ENCODE results near the gene FOXM1.

The FOXM1 gene

GRCh38 chr12:2924019-2924418, 47.0 kb upstream of the FOXM1 start:
- H3F3A ChIP-seq (ENCODE audit: control insufficient read depth, insufficient read depth): no peaks in the 10 kb centered on the region
- H3K36me3 ChIP-seq (ENCODE audit: control insufficient read depth, low read length): peaks cover 14% of the 10 kb centered on the region
- H3K4me2 ChIP-seq (ENCODE audit: low read length): no peak overlapping the region
- no peaks in the 10 kb centered on the region for H3K9me2 ChIP-seq (replicated peaks; ENCODE audit: control insufficient read depth, low read length)
- H3K27ac ChIP-seq (ENCODE audit: low read depth, low read length): no peak overlapping the region
- TF ChIP-seq EZH2phosphoT487 (IDR thresholded peaks at IDR 0.05; ENCODE audit: borderline replicate concordance, low read length) (no peak), CTCF (IDR thresholded peaks at IDR 0.05; ENCODE audit: low read depth, low read length, poor library complexity, severe bottlenecking) (no peak)
- no peaks in the 10 kb centered on the region for H3K4me1 ChIP-seq (ENCODE audit: control insufficient read depth, low read length)
- H3K9me3 ChIP-seq (ENCODE audit: control insufficient read depth, insufficient read depth, low read length): no peaks in the 10 kb centered on the region
- no peaks in the 10 kb centered on the region for H4K20me1 ChIP-seq (ENCODE audit: control insufficient read depth, insufficient read depth, low read depth, low read length)
- H3K79me2 ChIP-seq (ENCODE audit: control insufficient read depth, low read length): no peaks in the 10 kb centered on the region
- no peaks in the 10 kb centered on the region for H3K27me3 ChIP-seq (ENCODE audit: control insufficient read depth, low read length)
- no peak overlapping the region for H3K4me3 ChIP-seq (ENCODE audit: low read length)

DNA sequence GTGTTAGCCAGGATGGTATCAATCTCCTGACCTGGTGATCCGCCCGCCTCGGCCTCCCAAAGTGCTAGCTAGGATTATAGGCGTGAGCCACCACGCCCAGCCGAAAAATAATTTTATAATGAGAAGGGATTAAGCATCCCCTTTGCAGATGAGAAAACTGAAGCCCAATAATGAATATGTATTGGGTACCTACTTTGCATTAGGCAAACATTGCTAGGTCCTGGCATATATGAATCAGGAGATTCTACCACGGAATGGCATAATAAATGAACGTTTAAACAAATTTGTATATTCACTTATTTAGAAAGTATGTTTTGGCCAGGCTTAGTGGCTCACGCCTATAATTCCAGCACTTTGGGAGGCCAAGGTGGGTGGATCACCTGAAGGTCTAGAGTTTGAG, 46.1 kb upstream of the FOXM1 start:
- H3K4me1 ChIP-seq (ENCODE audit: control insufficient read depth, low read length): no peaks in the 10 kb centered on the region
- H3K4me3 ChIP-seq (ENCODE audit: low read length): no peak overlapping the region
- H3K27ac ChIP-seq (ENCODE audit: low read depth, low read length): no peak overlapping the region
- no peaks in the 10 kb centered on the region for H3F3A ChIP-seq (ENCODE audit: control insufficient read depth, insufficient read depth)
- no peaks in the 10 kb centered on the region for H3K9me3 ChIP-seq (ENCODE audit: control insufficient read depth, insufficient read depth, low read length)
- H4K20me1 ChIP-seq (ENCODE audit: control insufficient read depth, insufficient read depth, low read depth, low read length): no peaks in the 10 kb centered on the region
- no peak for TF ChIP-seq CTCF (IDR thresholded peaks at IDR 0.05; ENCODE audit: low read depth, low read length, poor library complexity, severe bottlenecking)
- no peak for TF ChIP-seq EZH2phosphoT487 (IDR thresholded peaks at IDR 0.05; ENCODE audit: borderline replicate concordance, low read length)
- no peaks in the 10 kb centered on the region for H3K9me2 ChIP-seq (replicated peaks; ENCODE audit: control insufficient read depth, low read length)
- no peaks in the 10 kb centered on the region for H3K79me2 ChIP-seq (ENCODE audit: control insufficient read depth, low read length)
- H3K36me3 ChIP-seq (ENCODE audit: control insufficient read depth, low read length): peaks cover 14% of the 10 kb centered on the region
- H3K27me3 ChIP-seq (ENCODE audit: control insufficient read depth, low read length): no peaks in the 10 kb centered on the region
- no peak overlapping the region for H3K4me2 ChIP-seq (ENCODE audit: low read length)

- Histone ChIP-seq H4K20me1 (ENCODE audit: control insufficient read depth, insufficient read depth, low read depth, low read length) (no peaks in the 10 kb centered on the region), H3K9me3 (ENCODE audit: control insufficient read depth, insufficient read depth, low read length) (no peaks in the 10 kb centered on the region), H3K27me3 (ENCODE audit: control insufficient read depth, low read length) (no peaks in the 10 kb centered on the region), H3K4me2 (ENCODE audit: low read length) (no peak overlapping the region), H3K36me3 (ENCODE audit: control insufficient read depth, low read length) (peaks cover 14% of the 10 kb centered on the region), H3K4me1 (ENCODE audit: control insufficient read depth, low read length) (no peaks in the 10 kb centered on the region), H3F3A (ENCODE audit: control insufficient read depth, insufficient read depth) (no peaks in the 10 kb centered on the region), H3K79me2 (ENCODE audit: control insufficient read depth, low read length) (no peaks in the 10 kb centered on the region), H3K9me2 (replicated peaks; ENCODE audit: control insufficient read depth, low read length) (no peaks in the 10 kb centered on the region), H3K4me3 (ENCODE audit: low read length) (no peak overlapping the region), H3K27ac (ENCODE audit: low read depth, low read length) (no peak overlapping the region)
- TF ChIP-seq CTCF (IDR thresholded peaks at IDR 0.05; ENCODE audit: low read depth, low read length, poor library complexity, severe bottlenecking): no peak
- TF ChIP-seq EZH2phosphoT487 (IDR thresholded peaks at IDR 0.05; ENCODE audit: borderline replicate concordance, low read length): no peak
Measured at GRCh38 chr12:2922329-2922728, 45.4 kb upstream of the FOXM1 start.

DNA sequence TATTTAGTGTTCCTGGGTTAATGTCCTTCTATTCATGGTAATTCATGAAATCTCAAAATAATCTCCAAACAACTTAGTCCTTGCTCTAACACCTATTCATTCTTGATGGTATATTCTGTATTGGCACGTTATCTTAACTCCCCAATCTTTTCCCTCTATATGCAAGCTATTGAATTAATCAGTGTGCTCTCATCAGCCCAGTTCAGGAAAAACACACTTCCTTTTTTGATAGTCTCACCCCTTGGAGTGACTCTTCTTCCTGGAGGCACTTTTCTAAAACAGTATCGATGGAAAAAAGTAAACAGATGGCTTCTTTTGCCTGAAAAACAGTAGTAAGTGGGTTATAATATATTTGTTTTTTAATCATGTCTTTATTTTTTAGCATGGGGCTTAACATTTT, 42.3 kb upstream of the FOXM1 start:
- no peak for TF ChIP-seq CTCF (IDR thresholded peaks at IDR 0.05; ENCODE audit: low read depth, low read length, poor library complexity, severe bottlenecking)
- TF ChIP-seq EZH2phosphoT487 (IDR thresholded peaks at IDR 0.05; ENCODE audit: borderline replicate concordance, low read length): no peak
- Histone ChIP-seq H3K4me1 (ENCODE audit: control insufficient read depth, low read length) (no peaks in the 10 kb centered on the region), H3K9me3 (ENCODE audit: control insufficient read depth, insufficient read depth, low read length) (no peaks in the 10 kb centered on the region), H3K79me2 (ENCODE audit: control insufficient read depth, low read length) (no peaks in the 10 kb centered on the region), H3F3A (ENCODE audit: control insufficient read depth, insufficient read depth) (no peaks in the 10 kb centered on the region), H3K27ac (ENCODE audit: low read depth, low read length) (no peak overlapping the region), H3K36me3 (ENCODE audit: control insufficient read depth, low read length) (peaks cover 14% of the 10 kb centered on the region), H3K4me2 (ENCODE audit: low read length) (no peak overlapping the region), H3K9me2 (replicated peaks; ENCODE audit: control insufficient read depth, low read length) (no peaks in the 10 kb centered on the region), H3K27me3 (ENCODE audit: control insufficient read depth, low read length) (no peaks in the 10 kb centered on the region), H3K4me3 (ENCODE audit: low read length) (no peak overlapping the region), H4K20me1 (ENCODE audit: control insufficient read depth, insufficient read depth, low read depth, low read length) (no peaks in the 10 kb centered on the region)
